GM23338 (cell line): ENCODE results near the gene GUCD1. TPM values are rescaled to one million over a fixed set of nuclear protein-coding genes. Genes with fewer than 3 reads are reported as not detected.

Source experiments
- ATAC-seq: fragments of 200-7000 bp; cut with Tn5 transposase; 3 replicates; pipeline ENCODE4 v1.9.1; 2020
- DNase-seq: peaks from one replicate; pipeline ENCODE4 v3.0.0-alpha.2; 2015; ENCODE audit warnings: low spot score
- H2AFZ ChIP-seq: fragments of 200-600 bp; sonication (generic); 2 replicates; pipeline ENCODE4 v1.8.0; 2016; ENCODE audit warnings: antibody characterized with exemption, mild to moderate bottlenecking, moderate library complexity
- H3F3A ChIP-seq: fragments of 200-600 bp; sonication (generic); replicated peaks from 2 replicates; pipeline ENCODE4 v1.8.0; 2017; ENCODE audit warnings: antibody characterized with exemption, mixed run types, low read depth
- H3K27ac ChIP-seq: fragments of 200-600 bp; sonication (generic); 2 replicates; pipeline ENCODE4 v1.6.1; 2016; ENCODE audit warnings: low read depth
- H3K27me3 ChIP-seq: fragments of 200-600 bp; sonication (generic); 2 replicates; pipeline ENCODE4 v1.8.0; 2016; ENCODE audit warnings: mild to moderate bottlenecking, mixed run types, moderate library complexity; ENCODE audit not compliant: insufficient read depth
- H3K36me3 ChIP-seq: fragments of 200-600 bp; sonication (generic); 2 replicates; pipeline ENCODE4 v1.8.0; 2016; ENCODE audit warnings: mild to moderate bottlenecking; ENCODE audit not compliant: insufficient read depth
- H3K4me1 ChIP-seq: fragments of 200-600 bp; sonication (generic); 2 replicates; pipeline ENCODE4 v1.8.0; 2016; ENCODE audit warnings: mild to moderate bottlenecking, moderate library complexity; ENCODE audit not compliant: insufficient read depth
- H3K4me2 ChIP-seq: fragments of 200-600 bp; sonication (generic); 2 replicates; pipeline ENCODE4 v1.7.1; 2017; ENCODE audit warnings: mixed run types
- H3K4me3 ChIP-seq: fragments of 200-600 bp; sonication (generic); 2 replicates; pipeline ENCODE4 v1.6.1; 2016; ENCODE audit warnings: mixed run types
- H3K79me2 ChIP-seq: fragments of 200-600 bp; sonication (generic); replicated peaks from 2 replicates; pipeline ENCODE4 v1.8.0; 2017; ENCODE audit warnings: mild to moderate bottlenecking; ENCODE audit not compliant: insufficient read depth
- H3K9me2 ChIP-seq: fragments of 200-600 bp; sonication (generic); 2 replicates; pipeline ENCODE4 v1.8.0; 2017; ENCODE audit not compliant: insufficient read depth
- H4K20me1 ChIP-seq: fragments of 200-600 bp; sonication (generic); replicated peaks from 2 replicates; pipeline ENCODE4 v1.8.0; 2017; ENCODE audit warnings: mild to moderate bottlenecking; ENCODE audit not compliant: insufficient read depth
- H3K27ac Mint-ChIP-seq: 2 replicates; pipeline ENCODE4 v1.8.0; 2020; ENCODE audit warnings: inconsistent platforms, mild to moderate bottlenecking, moderate library complexity, mixed read lengths
- H3K27me3 Mint-ChIP-seq: 3 replicates; pipeline ENCODE4 v1.8.0; 2022; ENCODE audit warnings: low read depth, mild to moderate bottlenecking, moderate library complexity, mixed read lengths, inconsistent platforms; ENCODE audit not compliant: insufficient read depth, poor library complexity
- H3K36me3 Mint-ChIP-seq: 3 replicates; pipeline ENCODE4 v1.8.0; 2021; ENCODE audit warnings: low read depth, mild to moderate bottlenecking, inconsistent platforms, moderate library complexity, mixed read lengths
- H3K4me1 Mint-ChIP-seq: 3 replicates; pipeline ENCODE4 v1.8.0; 2020; ENCODE audit warnings: mild to moderate bottlenecking, inconsistent platforms, mixed read lengths
- H3K4me3 Mint-ChIP-seq: 3 replicates; pipeline ENCODE4 v1.8.0; 2021; ENCODE audit warnings: moderate library complexity, mild to moderate bottlenecking, inconsistent platforms, mixed read lengths
- H3K9me3 Mint-ChIP-seq: 3 replicates; pipeline ENCODE4 v1.8.0; 2020; ENCODE audit warnings: moderate library complexity, mild to moderate bottlenecking, inconsistent platforms, mixed read lengths
- CREB1 ChIP-seq: fragments of 250-450 bp; sonication (Bioruptor Pico); IDR thresholded peaks from 2 replicates; pipeline ENCODE4 v1.5.0; 2020; ENCODE audit warnings: low read depth, mild to moderate bottlenecking, moderate library complexity
- EZH2 ChIP-seq: fragments of 200-600 bp; sonication (generic); IDR thresholded peaks from one replicate; pipeline ENCODE4 v1.8.0; 2017; ENCODE audit warnings: antibody characterized with exemption, mild to moderate bottlenecking, low read depth; ENCODE audit not compliant: unreplicated experiment
- EZH2phosphoT487 ChIP-seq: fragments of 200-600 bp; sonication (generic); IDR thresholded peaks from one replicate; pipeline ENCODE4 v1.8.1; 2018; ENCODE audit warnings: antibody characterized with exemption; ENCODE audit not compliant: unreplicated experiment
- JUNB ChIP-seq: IDR thresholded peaks from one replicate; pipeline ENCODE4 v1.6.1; 2016; ENCODE audit warnings: antibody characterized with exemption; ENCODE audit not compliant: unreplicated experiment
- NANOG ChIP-seq: IDR thresholded peaks from 2 replicates; pipeline ENCODE4 v1.6.1; 2016; ENCODE audit warnings: antibody characterized with exemption, borderline replicate concordance
- POLR2AphosphoS5 ChIP-seq: IDR thresholded peaks from 2 replicates; pipeline ENCODE4 v1.6.1; 2016; ENCODE audit warnings: antibody characterized with exemption, low read depth
- STAT1 ChIP-seq: IDR thresholded peaks from one replicate; pipeline ENCODE4 v1.6.1; 2016; ENCODE audit warnings: antibody characterized with exemption; ENCODE audit not compliant: unreplicated experiment
- ZNF114 ChIP-seq: fragments of 250-450 bp; sonication (Bioruptor Pico); IDR thresholded peaks from 2 replicates; pipeline ENCODE4 v1.5.0; 2020; ENCODE audit warnings: mild to moderate bottlenecking, moderate library complexity
- ZNF331 ChIP-seq: fragments of 250-450 bp; sonication (Bioruptor Pico); IDR thresholded peaks from 2 replicates; pipeline ENCODE4 v1.5.0; 2020; ENCODE audit warnings: low read depth, mild to moderate bottlenecking, moderate library complexity
- polyA plus RNA-seq: library from polyadenylated mRNA; unstranded; fragments of >200 nt; fragmentation: Nextera tagmentation; extraction: Ambion mirVana; gene quantifications from 2 replicates; pipeline ENCODE4 v1.2.1, GENCODE V29; 2016
- total RNA-seq: library from RNA; depleted of rRNA; stranded (reverse); fragments of >200 nt; shearing (Covaris generic); gene quantifications from 2 replicates; pipeline ENCODE4 v1.2.3, GENCODE V29; 2014
- TF ChIP-seq, protein P1 (sequence below): IDR thresholded peaks from 2 replicates; pipeline ENCODE4 v1.6.1; 2016; ENCODE audit warnings: antibody characterized with exemption
- TF ChIP-seq, protein P2 (sequence below), 2 experiments: fragments of 200-600 bp in 1 of 2; sonication (generic) in 1 of 2; conservative IDR thresholded peaks; 2 replicates each; pipeline versions ENCODE4 v1.5.1 to v1.6.1; 2016 to 2017; ENCODE audit warnings: antibody characterized with exemption in 2 of 2, low read depth in 2 of 2, mild to moderate bottlenecking in 2 of 2, moderate library complexity in 1 of 2
- TF ChIP-seq, protein P3 (sequence below): fragments of 250-450 bp; sonication (Bioruptor Pico); IDR thresholded peaks from 2 replicates; pipeline ENCODE4 v1.5.0; 2020; ENCODE audit warnings: mild to moderate bottlenecking, moderate library complexity
- TF ChIP-seq, protein P4 (sequence below): IDR thresholded peaks from one replicate; pipeline ENCODE4 v1.6.1; 2018; ENCODE audit warnings: antibody characterized with exemption; ENCODE audit not compliant: unreplicated experiment

Gene GUCD1
- total and polyA plus RNA-seq, 2 experiments from 2014 or later: 39.0 to 106 TPM

DNA sequence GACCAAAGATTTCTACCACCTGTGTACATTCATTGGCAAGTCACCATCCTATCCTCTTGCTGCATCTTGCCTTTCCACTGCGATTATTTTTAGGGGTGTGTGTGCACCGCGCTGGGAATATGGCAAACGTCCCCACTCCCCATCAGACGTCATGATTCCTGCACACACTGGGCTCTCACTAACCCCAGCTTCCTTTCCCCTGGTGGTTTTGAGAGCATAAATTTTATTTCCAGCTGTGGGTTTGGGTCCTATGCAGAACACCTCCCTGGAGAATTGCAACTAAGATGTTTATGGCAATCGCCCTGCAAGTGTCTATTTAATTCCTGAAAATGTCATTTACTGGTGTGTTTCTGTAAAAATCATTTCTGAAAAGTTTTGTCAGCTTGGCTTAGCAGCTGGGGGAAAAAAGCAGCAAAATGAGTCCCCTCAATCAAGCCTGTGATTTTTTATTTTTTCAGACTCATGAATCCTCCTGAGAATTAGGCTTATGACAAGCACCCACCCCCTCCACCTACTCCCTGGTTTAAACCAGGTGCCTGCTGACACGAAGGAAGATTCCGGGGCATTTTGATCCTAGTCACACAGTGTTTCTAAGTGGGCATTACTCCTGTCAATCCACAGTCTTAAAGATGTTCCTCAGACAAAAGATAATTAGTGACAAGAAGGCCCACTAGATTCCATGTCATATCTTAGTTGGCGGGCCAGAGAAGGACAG, 36.0 kb downstream of the GUCD1 start:
- Histone ChIP-seq H3K9me2 (no peaks in the 10 kb centered on the region), H2AFZ (no peak overlapping the region), H3F3A (no peaks in the 10 kb centered on the region), H3K36me3 (no peaks in the 10 kb centered on the region), H3K4me1 (peaks cover 20% of the 10 kb centered on the region; the same call in 1 of the 2 replicates), H3K79me2 (no peaks in the 10 kb centered on the region), H3K27ac (no peak overlapping the region), H3K4me2 (no peak overlapping the region), H3K27me3 (no peaks in the 10 kb centered on the region), H4K20me1 (no peaks in the 10 kb centered on the region), H3K4me3 (no peak overlapping the region)
- peaks cover 15% of the 10 kb centered on the region for H3K27me3 Mint-ChIP-seq
- no peaks in the 10 kb centered on the region for H3K9me3 Mint-ChIP-seq
- no peak overlapping the region for H3K4me3 Mint-ChIP-seq
- DNase-seq (no peak), ATAC-seq (no peak)
- peaks cover 16% of the 10 kb centered on the region for H3K4me1 Mint-ChIP-seq
- no peak overlapping the region for H3K27ac Mint-ChIP-seq
- H3K36me3 Mint-ChIP-seq: no peaks in the 10 kb centered on the region; the same call in 2 of the 3 replicates
- TF ChIP-seq EZH2phosphoT487 (no peak), EZH2 (no peak), NANOG (no peak), ZNF114 (no peak), POLR2AphosphoS5 (no peak), STAT1 (no peak), ZNF331 (CRISPR knock-in tag) (no peak), CREB1 (CRISPR knock-in tag) (no peak), JUNB (no peak)
- TF ChIP-seq, protein P1, sequence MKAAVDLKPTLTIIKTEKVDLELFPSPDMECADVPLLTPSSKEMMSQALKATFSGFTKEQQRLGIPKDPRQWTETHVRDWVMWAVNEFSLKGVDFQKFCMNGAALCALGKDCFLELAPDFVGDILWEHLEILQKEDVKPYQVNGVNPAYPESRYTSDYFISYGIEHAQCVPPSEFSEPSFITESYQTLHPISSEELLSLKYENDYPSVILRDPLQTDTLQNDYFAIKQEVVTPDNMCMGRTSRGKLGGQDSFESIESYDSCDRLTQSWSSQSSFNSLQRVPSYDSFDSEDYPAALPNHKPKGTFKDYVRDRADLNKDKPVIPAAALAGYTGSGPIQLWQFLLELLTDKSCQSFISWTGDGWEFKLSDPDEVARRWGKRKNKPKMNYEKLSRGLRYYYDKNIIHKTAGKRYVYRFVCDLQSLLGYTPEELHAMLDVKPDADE: no peak
- TF ChIP-seq, protein P2, sequence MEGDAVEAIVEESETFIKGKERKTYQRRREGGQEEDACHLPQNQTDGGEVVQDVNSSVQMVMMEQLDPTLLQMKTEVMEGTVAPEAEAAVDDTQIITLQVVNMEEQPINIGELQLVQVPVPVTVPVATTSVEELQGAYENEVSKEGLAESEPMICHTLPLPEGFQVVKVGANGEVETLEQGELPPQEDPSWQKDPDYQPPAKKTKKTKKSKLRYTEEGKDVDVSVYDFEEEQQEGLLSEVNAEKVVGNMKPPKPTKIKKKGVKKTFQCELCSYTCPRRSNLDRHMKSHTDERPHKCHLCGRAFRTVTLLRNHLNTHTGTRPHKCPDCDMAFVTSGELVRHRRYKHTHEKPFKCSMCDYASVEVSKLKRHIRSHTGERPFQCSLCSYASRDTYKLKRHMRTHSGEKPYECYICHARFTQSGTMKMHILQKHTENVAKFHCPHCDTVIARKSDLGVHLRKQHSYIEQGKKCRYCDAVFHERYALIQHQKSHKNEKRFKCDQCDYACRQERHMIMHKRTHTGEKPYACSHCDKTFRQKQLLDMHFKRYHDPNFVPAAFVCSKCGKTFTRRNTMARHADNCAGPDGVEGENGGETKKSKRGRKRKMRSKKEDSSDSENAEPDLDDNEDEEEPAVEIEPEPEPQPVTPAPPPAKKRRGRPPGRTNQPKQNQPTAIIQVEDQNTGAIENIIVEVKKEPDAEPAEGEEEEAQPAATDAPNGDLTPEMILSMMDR (conservative IDR thresholded peaks at IDR 0.05; ENCODE audit: low read depth in 2 of 2): no peak
- TF ChIP-seq, protein P3, sequence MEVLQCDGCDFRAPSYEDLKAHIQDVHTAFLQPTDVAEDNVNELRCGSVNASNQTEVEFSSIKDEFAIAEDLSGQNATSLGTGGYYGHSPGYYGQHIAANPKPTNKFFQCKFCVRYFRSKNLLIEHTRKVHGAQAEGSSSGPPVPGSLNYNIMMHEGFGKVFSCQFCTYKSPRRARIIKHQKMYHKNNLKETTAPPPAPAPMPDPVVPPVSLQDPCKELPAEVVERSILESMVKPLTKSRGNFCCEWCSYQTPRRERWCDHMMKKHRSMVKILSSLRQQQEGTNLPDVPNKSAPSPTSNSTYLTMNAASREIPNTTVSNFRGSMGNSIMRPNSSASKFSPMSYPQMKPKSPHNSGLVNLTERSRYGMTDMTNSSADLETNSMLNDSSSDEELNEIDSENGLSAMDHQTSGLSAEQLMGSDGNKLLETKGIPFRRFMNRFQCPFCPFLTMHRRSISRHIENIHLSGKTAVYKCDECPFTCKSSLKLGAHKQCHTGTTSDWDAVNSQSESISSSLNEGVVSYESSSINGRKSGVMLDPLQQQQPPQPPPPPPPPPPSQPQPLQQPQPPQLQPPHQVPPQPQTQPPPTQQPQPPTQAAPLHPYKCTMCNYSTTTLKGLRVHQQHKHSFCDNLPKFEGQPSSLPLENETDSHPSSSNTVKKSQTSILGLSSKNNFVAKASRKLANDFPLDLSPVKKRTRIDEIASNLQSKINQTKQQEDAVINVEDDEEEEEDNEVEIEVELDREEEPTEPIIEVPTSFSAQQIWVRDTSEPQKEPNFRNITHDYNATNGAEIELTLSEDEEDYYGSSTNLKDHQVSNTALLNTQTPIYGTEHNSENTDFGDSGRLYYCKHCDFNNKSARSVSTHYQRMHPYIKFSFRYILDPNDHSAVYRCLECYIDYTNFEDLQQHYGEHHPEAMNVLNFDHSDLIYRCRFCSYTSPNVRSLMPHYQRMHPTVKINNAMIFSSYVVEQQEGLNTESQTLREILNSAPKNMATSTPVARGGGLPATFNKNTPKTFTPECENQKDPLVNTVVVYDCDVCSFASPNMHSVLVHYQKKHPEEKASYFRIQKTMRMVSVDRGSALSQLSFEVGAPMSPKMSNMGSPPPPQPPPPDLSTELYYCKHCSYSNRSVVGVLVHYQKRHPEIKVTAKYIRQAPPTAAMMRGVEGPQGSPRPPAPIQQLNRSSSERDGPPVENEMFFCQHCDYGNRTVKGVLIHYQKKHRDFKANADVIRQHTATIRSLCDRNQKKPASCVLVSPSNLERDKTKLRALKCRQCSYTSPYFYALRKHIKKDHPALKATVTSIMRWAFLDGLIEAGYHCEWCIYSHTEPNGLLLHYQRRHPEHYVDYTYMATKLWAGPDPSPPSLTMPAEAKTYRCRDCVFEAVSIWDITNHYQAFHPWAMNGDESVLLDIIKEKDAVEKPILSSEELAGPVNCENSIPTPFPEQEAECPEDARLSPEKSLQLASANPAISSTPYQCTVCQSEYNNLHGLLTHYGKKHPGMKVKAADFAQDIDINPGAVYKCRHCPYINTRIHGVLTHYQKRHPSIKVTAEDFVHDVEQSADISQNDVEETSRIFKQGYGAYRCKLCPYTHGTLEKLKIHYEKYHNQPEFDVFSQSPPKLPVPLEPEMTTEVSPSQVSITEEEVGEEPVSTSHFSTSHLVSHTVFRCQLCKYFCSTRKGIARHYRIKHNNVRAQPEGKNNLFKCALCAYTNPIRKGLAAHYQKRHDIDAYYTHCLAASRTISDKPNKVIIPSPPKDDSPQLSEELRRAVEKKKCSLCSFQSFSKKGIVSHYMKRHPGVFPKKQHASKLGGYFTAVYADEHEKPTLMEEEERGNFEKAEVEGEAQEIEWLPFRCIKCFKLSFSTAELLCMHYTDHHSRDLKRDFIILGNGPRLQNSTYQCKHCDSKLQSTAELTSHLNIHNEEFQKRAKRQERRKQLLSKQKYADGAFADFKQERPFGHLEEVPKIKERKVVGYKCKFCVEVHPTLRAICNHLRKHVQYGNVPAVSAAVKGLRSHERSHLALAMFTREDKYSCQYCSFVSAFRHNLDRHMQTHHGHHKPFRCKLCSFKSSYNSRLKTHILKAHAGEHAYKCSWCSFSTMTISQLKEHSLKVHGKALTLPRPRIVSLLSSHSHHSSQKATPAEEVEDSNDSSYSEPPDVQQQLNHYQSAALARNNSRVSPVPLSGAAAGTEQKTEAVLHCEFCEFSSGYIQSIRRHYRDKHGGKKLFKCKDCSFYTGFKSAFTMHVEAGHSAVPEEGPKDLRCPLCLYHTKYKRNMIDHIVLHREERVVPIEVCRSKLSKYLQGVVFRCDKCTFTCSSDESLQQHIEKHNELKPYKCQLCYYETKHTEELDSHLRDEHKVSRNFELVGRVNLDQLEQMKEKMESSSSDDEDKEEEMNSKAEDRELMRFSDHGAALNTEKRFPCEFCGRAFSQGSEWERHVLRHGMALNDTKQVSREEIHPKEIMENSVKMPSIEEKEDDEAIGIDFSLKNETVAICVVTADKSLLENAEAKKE (CRISPR knock-in tag): no peak
- TF ChIP-seq, protein P4, sequence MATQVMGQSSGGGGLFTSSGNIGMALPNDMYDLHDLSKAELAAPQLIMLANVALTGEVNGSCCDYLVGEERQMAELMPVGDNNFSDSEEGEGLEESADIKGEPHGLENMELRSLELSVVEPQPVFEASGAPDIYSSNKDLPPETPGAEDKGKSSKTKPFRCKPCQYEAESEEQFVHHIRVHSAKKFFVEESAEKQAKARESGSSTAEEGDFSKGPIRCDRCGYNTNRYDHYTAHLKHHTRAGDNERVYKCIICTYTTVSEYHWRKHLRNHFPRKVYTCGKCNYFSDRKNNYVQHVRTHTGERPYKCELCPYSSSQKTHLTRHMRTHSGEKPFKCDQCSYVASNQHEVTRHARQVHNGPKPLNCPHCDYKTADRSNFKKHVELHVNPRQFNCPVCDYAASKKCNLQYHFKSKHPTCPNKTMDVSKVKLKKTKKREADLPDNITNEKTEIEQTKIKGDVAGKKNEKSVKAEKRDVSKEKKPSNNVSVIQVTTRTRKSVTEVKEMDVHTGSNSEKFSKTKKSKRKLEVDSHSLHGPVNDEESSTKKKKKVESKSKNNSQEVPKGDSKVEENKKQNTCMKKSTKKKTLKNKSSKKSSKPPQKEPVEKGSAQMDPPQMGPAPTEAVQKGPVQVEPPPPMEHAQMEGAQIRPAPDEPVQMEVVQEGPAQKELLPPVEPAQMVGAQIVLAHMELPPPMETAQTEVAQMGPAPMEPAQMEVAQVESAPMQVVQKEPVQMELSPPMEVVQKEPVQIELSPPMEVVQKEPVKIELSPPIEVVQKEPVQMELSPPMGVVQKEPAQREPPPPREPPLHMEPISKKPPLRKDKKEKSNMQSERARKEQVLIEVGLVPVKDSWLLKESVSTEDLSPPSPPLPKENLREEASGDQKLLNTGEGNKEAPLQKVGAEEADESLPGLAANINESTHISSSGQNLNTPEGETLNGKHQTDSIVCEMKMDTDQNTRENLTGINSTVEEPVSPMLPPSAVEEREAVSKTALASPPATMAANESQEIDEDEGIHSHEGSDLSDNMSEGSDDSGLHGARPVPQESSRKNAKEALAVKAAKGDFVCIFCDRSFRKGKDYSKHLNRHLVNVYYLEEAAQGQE: no peak
